Heart right ventricle (tissue), 16 donors: ENCODE results near the gene SLC6A6. TPM values are rescaled to one million over a fixed set of nuclear protein-coding genes. Genes with fewer than 3 reads are reported as not detected.
A peak's percentile ranks its signal among the peaks of the same experiment; 100 is the strongest.

Experiments used
- ATAC-seq, 8 donors: fragments of 200-7000 bp; cut with Tn5 transposase; one replicate each; pipeline ENCODE4 v1.9.1; 2020; ENCODE audit warnings: mild to moderate bottlenecking in 8 of 8, moderate library complexity in 8 of 8, moderate number of reproducible peaks in 1 of 8
- DNase-seq, 2 donors: peaks; one replicate each; pipeline ENCODE4 v3.0.0-alpha.2; 2020
- H3K27ac ChIP-seq, 10 donors: fragments of 200-600 bp; sonication (generic) in 2 of 10; one replicate each; pipeline versions ENCODE4 v1.5.0 to v1.8.0; 2020 to 2022; ENCODE audit warnings: mild to moderate bottlenecking in 3 of 10
- H3K27me3 ChIP-seq, 7 donors: fragments of 200-600 bp; one replicate each; pipeline ENCODE4 v1.8.0; 2021 to 2022; ENCODE audit warnings: mild to moderate bottlenecking in 2 of 7
- H3K36me3 ChIP-seq, 9 donors: fragments of 200-600 bp; sonication (generic) in 1 of 9; one replicate each; pipeline versions ENCODE4 v1.5.0 to v1.8.0; 2020 to 2022; ENCODE audit warnings: mild to moderate bottlenecking in 2 of 9
- H3K4me1 ChIP-seq, 9 donors: fragments of 200-600 bp; sonication (generic) in 1 of 9; one replicate each; pipeline versions ENCODE4 v1.5.0 to v1.8.0; 2020 to 2022; ENCODE audit warnings: mild to moderate bottlenecking in 4 of 9
- H3K4me3 ChIP-seq, 10 donors: fragments of 200-600 bp; sonication (generic) in 2 of 10; one replicate each; pipeline versions ENCODE4 v1.5.0 to v1.8.0; 2020 to 2022; ENCODE audit warnings: mild to moderate bottlenecking in 7 of 10, moderate library complexity in 2 of 10
- H3K9me3 ChIP-seq, 11 donors: fragments of 200-600 bp in 10 of 11; sonication (generic) in 2 of 11; one replicate each; pipeline versions ENCODE4 v1.5.0 to v1.8.0; 2013 to 2022; ENCODE audit warnings: mild to moderate bottlenecking in 2 of 11, control low read depth in 1 of 11, moderate library complexity in 1 of 11
- WGBS, 2 donors: extraction: QIAGEN DNeasy Blood & Tissue Kit; methylation state at CpG; one replicate each; pipeline ENCODE4 v1.1.7; 2013; ENCODE audit warnings: inconsistent platforms in 1 of 2; 5-methylcytosine and 5-hydroxymethylcytosine counted together
- intact Hi-C, 10 donors: fragments of 100-400 bp; cut with DNase I; formaldehyde crosslinking; loops; one replicate each; pipeline versions ENCODE4 v1.11.1 to v1.14.2; 2022
- polyA plus RNA-seq, 2 donors: library from polyadenylated mRNA; stranded (reverse); fragments of 200-250 nt; gene quantifications; one replicate each; pipeline ENCODE4 v1.2.3, GENCODE V29; 2013
- total RNA-seq, 10 donors: library from RNA; stranded (reverse); fragmentation: NEBNext Ultra II Directional in 3 of 10; extraction: Animal tissue kit (Norgen Biotek cat#: 25700) in 3 of 10; gene quantifications; one replicate each; pipeline versions ENCODE4 v1.2.1 to v1.2.4, GENCODE V29; 2021 to 2023
- TF ChIP-seq, protein P1 (sequence below), 9 donors: fragments of 200-600 bp; sonication (generic) in 2 of 9; IDR thresholded peaks; one replicate each; pipeline versions ENCODE4 v1.5.0 to v1.8.0; 2021 to 2022; ENCODE audit warnings: antibody characterized with exemption in 9 of 9, mild to moderate bottlenecking in 5 of 9, moderate library complexity in 1 of 9
- donor health status: Arrhythmogenic right ventricular cardiomyopathy.
- donor health status: ischemic (EF 13 %, LVEDD 7.1; RV severe dilation, severe dysfunction).
- donor health status: healthy with polysubstance abuse.
- donor health status: DM: no; HTN: yes; CAD: no.
- donor health status: DM: no; HTN: no; CAD: no.
- donor health status: ischemic (EF 25% LVEDD 6.9; RV normal size, moderate dysfunction).
- donor health status: ischemic (EF 25% LVEDD 5.7; RV mildly dilated, moderate dysfunction).
- donor health status: healthy.
- donor health status: DM: yes; HTN: yes; CAD: no.
- donor health status: Ischemic cardiomyopathy.
- donor health status: ischemic (EF 35%, LVEDD 5.7; RV mildly dilated, moderate dysfunction).
- donor health status: nonischemic (EF 11% LVEDD 7.7; RV severe dilation, severe dysfunction).
- donor health status: DM: yes; HTN: yes; CAD: no.
- donor health status: PGD.
- donor health status: ischemic (EF 29% LVEDD 5.4; RV normal size, mild dysfunction).
- donor health status: nonischemic (EF 23%, LVEDD 6.1; RV moderate dilation, normal function).

The SLC6A6 gene
- total and polyA plus RNA-seq, 12 donors = 7.7 to 68.7 (median 44.0) TPM

DNA sequence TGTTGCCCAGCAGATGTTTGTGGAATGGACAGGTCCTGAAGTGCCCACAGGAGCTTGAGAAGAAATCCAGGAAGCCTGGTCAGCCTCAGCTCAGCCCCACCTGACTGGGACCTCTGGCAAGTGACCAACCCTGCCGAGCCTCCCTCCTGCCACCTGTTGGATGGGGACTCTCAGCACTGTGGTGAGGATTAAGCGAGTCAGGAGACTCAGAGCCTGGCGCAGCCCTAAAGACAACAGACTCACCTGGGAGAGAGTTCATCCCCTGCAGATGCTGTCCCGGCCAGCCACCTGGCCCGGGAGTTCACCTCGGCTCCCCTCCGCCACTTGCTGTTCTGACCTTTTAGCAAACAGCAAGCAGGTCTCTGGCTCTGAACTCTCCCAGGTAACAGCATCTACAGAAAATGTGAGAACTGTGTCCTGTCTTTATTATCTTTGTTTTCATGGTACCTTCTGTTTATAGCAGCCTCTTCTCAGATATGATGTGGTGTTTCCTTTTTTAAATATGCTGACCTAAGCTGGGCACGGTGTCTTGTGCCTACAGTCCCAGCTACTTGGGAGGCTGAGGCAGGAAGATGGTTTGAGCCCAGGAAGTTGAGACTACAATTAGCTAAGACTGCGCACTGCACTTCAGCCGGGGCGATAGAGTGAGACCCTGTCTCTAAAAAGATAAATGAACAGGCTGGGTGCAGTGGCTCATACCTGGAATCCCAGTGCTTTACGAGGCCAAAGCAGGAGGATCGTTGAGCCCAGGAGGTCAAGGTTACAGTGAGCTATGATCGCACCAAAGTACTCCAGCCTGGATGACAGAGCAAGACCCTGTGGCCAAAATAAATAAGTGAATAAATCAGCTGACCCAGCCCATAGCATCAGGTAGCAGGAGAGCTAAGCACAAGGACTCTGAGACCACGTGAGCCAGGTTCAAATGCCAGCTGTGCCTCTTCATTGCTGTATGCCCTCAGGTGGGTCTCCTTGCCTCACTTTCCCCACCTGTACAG lies 32.4 kb upstream of the SLC6A6 start:
- peak in 2 of 8 donors; percentile 15 to 32 for ATAC-seq
- Histone ChIP-seq H3K4me1 (peaks cover 9 to 56% (median 37%) of the 10 kb centered on the region in 9 donors), H3K27ac (peak overlapping the region in 4 of 10 donors; percentile 6 to 94 (median 52)), H3K4me3 (no peak overlapping the region), H3K9me3 (no peaks in the 10 kb centered on the region), H3K27me3 (peaks cover 0 to 51% (median 34%) of the 10 kb centered on the region in 7 donors), H3K36me3 (no peaks in the 10 kb centered on the region)
- 59 to 68% methylated on average over 15 of the region's 15 CpGs for WGBS, 2 donors
- TF ChIP-seq, protein P1, sequence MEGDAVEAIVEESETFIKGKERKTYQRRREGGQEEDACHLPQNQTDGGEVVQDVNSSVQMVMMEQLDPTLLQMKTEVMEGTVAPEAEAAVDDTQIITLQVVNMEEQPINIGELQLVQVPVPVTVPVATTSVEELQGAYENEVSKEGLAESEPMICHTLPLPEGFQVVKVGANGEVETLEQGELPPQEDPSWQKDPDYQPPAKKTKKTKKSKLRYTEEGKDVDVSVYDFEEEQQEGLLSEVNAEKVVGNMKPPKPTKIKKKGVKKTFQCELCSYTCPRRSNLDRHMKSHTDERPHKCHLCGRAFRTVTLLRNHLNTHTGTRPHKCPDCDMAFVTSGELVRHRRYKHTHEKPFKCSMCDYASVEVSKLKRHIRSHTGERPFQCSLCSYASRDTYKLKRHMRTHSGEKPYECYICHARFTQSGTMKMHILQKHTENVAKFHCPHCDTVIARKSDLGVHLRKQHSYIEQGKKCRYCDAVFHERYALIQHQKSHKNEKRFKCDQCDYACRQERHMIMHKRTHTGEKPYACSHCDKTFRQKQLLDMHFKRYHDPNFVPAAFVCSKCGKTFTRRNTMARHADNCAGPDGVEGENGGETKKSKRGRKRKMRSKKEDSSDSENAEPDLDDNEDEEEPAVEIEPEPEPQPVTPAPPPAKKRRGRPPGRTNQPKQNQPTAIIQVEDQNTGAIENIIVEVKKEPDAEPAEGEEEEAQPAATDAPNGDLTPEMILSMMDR (IDR thresholded peaks at IDR 0.05) = peak in 2 of 9 donors; percentile 22 to 23
- DNase-seq = no peak
- intact Hi-C loops = loop anchor here in 2 of 10 donors (5.0 to 10.0 kb wide), 2 partner anchors 63 to 65 kb away; no protein-coding TSS in a partner anchor

DNA sequence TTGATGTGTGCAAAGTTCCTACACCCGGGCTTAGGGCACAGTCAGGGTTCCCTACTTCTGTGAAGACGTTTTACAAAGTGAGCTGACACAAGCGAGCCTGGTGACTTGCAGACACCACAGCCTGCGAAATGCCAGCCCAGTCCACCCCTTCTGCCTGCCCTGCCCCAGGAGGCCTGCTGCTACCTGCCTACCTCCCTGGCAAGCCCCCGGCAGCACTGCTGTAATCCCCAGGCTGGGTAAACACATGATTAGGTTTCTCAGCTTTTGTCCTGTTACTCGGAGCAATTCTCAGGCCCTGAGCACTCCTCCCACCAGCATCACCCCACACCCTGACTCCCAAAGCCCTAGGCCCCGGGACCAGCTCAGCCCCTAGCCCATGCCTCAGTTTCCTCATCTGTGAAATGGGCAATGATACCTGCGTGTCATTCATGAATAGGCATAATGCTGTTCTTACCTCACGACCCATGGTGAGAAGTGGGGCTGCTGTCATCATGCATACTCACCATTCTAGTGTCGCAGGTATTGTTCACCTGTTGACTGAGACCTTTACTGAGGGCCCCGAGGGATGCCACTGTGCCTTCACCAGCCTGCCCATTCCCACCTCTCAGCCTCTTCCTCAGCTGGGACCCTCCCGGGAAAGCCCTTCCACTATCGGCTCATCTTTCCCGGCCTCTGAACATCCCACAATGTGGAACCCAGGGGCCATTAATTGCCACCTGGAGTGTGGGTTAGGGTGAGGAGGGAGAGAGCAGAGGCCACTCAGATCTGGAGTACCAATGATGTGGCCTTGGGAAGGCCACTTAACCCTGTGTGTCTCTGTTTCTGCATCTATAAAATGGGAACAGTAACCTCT lies 31.5 kb upstream of the SLC6A6 start:
- H3K27ac ChIP-seq = peak overlapping the region in 9 of 10 donors; percentile 18 to 94 (median 60)
- intact Hi-C loops = loop anchor here in 1 of 10 donors (5.0 kb wide), 1 partner anchor 64 kb away; no protein-coding TSS in a partner anchor

GRCh38 chr3:14371573-14372474 lies 30.6 kb upstream of the SLC6A6 start:
- Histone ChIP-seq H3K27me3 (peaks cover 0 to 39% (median 26%) of the 10 kb centered on the region in 7 donors), H3K27ac (peak overlapping the region; percentile 15 to 94 (median 59)), H3K4me3 (no peak overlapping the region), H3K9me3 (no peaks in the 10 kb centered on the region), H3K4me1 (peaks cover 11 to 74% (median 41%) of the 10 kb centered on the region in 9 donors), H3K36me3 (no peaks in the 10 kb centered on the region)
- peak; percentile 69 to 89 (median 86) for ATAC-seq
- TF ChIP-seq, protein P1 (IDR thresholded peaks at IDR 0.05) = peak in 4 of 9 donors; percentile 4 to 20 (median 14)
- intact Hi-C loops = loop anchor here in 1 of 10 donors (5.0 kb wide), 1 partner anchor 65 kb away; no protein-coding TSS in a partner anchor
- 22 to 28% methylated on average over 12 of the region's 12 CpGs for WGBS, 2 donors
- DNase-seq = peak; percentile 84 to 85

More for the DNA sequence above, 31.5 kb upstream of the SLC6A6 start:
- H3K27me3 ChIP-seq = peaks cover 0 to 46% (median 33%) of the 10 kb centered on the region in 7 donors
- DNase-seq = no peak
- H3K4me3 ChIP-seq = no peak overlapping the region
- no peaks in the 10 kb centered on the region for H3K9me3 ChIP-seq
- no peaks in the 10 kb centered on the region for H3K36me3 ChIP-seq
- H3K4me1 ChIP-seq = peaks cover 11 to 66% (median 41%) of the 10 kb centered on the region in 9 donors
- ATAC-seq = no peak
- TF ChIP-seq, protein P1 (IDR thresholded peaks at IDR 0.05) = no peak
- 89 to 90% methylated on average over 14 of the region's 14 CpGs for WGBS, 2 donors
